HepG2 (cell line): ENCODE data around the gene DHRS1. TPM values are rescaled to one million over a fixed set of nuclear protein-coding genes. Genes with fewer than 3 reads are reported as not detected.

Source experiments
- ARHGAP35 ChIP-seq: sonication (generic); formaldehyde crosslinking; IDR thresholded peaks from 2 replicates; pipeline ENCODE4 v1.9.0; 2022; ENCODE audit warnings: mild to moderate bottlenecking, inconsistent platforms, moderate library complexity, missing genetic modification reagents, borderline replicate concordance
- EED ChIP-seq: sonication (generic); formaldehyde crosslinking; IDR thresholded peaks from 2 replicates; pipeline ENCODE4 v1.5.0; 2020; ENCODE audit warnings: mild to moderate bottlenecking, missing genetic modification reagents
- HMGXB4 ChIP-seq, 2 experiments: sonication (generic) in 1 of 2; formaldehyde crosslinking in 1 of 2; IDR thresholded peaks; 2 replicates each; pipeline versions ENCODE4 v1.4.0 to v1.6.1; 2018 to 2020; ENCODE audit warnings: missing genetic modification reagents in 2 of 2, borderline replicate concordance in 1 of 2, low read depth in 1 of 2, mild to moderate bottlenecking in 1 of 2, missing biosample characterization in 1 of 2
- MEIS1 ChIP-seq: sonication (generic); formaldehyde crosslinking; IDR thresholded peaks from 2 replicates; pipeline ENCODE4 v1.9.0; 2021; ENCODE audit warnings: mild to moderate bottlenecking, missing genetic modification reagents, moderate library complexity, borderline replicate concordance
- MTF2 ChIP-seq: sonication (generic); formaldehyde crosslinking; IDR thresholded peaks from 2 replicates; pipeline ENCODE4 v1.5.0; 2020; ENCODE audit warnings: missing genetic modification reagents, borderline replicate concordance
- NFAT5 ChIP-seq: sonication (generic); formaldehyde crosslinking; IDR thresholded peaks from 2 replicates; pipeline ENCODE4 v1.4.0; 2020; ENCODE audit warnings: missing genetic modification reagents
- PCBP2 ChIP-seq: fragments of 200-400 bp; formaldehyde crosslinking; optimal IDR thresholded peaks from 2 replicates; pipeline ENCODE3; 2018; ENCODE audit warnings: low read length, low read depth; ENCODE audit not compliant: poor library complexity, severe bottlenecking
- STAT5B ChIP-seq: sonication (generic); formaldehyde crosslinking; IDR thresholded peaks from 2 replicates; pipeline ENCODE4 v1.4.0; 2020; ENCODE audit warnings: missing genetic modification reagents
- SUZ12 ChIP-seq: fragments of 150-350 bp; IDR thresholded peaks from 2 replicates; pipeline ENCODE4 v1.6.1; 2014; ENCODE audit warnings: low read depth, low read length
- ZBTB20 ChIP-seq: sonication (generic); formaldehyde crosslinking; IDR thresholded peaks from 2 replicates; pipeline ENCODE4 v1.8.1; 2023; ENCODE audit warnings: missing genetic modification reagents, low read depth, mild to moderate bottlenecking, borderline replicate concordance
- ZFY ChIP-seq: sonication (generic); formaldehyde crosslinking; IDR thresholded peaks from 2 replicates; pipeline ENCODE4 v1.4.0; 2020; ENCODE audit warnings: missing genetic modification reagents
- ZNF180 ChIP-seq: sonication (generic); formaldehyde crosslinking; IDR thresholded peaks from 2 replicates; pipeline ENCODE4 v1.4.0; 2020; ENCODE audit warnings: low read depth, missing genetic modification reagents, borderline replicate concordance
- ZNF597 ChIP-seq: sonication (generic); formaldehyde crosslinking; IDR thresholded peaks from 2 replicates; pipeline ENCODE4 v1.5.0; 2020; ENCODE audit warnings: missing genetic modification reagents
- ZNF800 ChIP-seq: sonication (generic); formaldehyde crosslinking; IDR thresholded peaks from 2 replicates; pipeline ENCODE4 v1.4.0; 2020; ENCODE audit warnings: missing genetic modification reagents
- polyA plus RNA-seq, 8 experiments: library from polyadenylated mRNA; depleted of rRNA in 3 of 8; stranded (reverse) in 7 of 8; unstranded in 1 of 8; fragments of >200 nt; fragmentation: Illumina TruSeq in 4 of 8; extraction: Trizol in 4 of 8; gene quantifications; 2 replicates each; pipeline versions ENCODE4 v1.2.1 to v1.2.3, GENCODE V29; 2011 to 2016; ENCODE audit warnings: low read depth in 4 of 8, missing spikeins in 1 of 8, mixed read lengths in 1 of 8; ENCODE audit not compliant: insufficient read depth in 1 of 8
- total RNA-seq, 5 experiments: library from RNA; depleted of rRNA; stranded (reverse); fragments of >200 nt; fragmentation: Illumina TruSeq; extraction: Trizol; gene quantifications; 2 replicates each; pipeline ENCODE4 v1.2.3, GENCODE V29; 2016; ENCODE audit warnings: low read depth in 1 of 5

Gene DHRS1
- total and polyA plus RNA-seq, 2 of the 13 experiments (the other 11 are each of a cell fraction or from before 2014, with no cell fraction given) = 49.8 to 60.8 TPM

GRCh38 chr14:24307156-24307574 is 7.6 kb upstream of the DHRS1 start (continued):
- TF ChIP-seq NFAT5 (CRISPR knock-in tag) (peak; percentile 38; the same call in 1 of the 2 replicates), ZNF180 (CRISPR knock-in tag) (no peak), ZFY (CRISPR knock-in tag) (peak; percentile 59), STAT5B (no peak), ZNF800 (CRISPR knock-in tag) (0 out of 2 replicates have a peak, but pooled peaks have one; percentile 12), EED (peak; percentile 99; the same call in 1 of the 2 replicates), ARHGAP35 (CRISPR knock-in tag) (peak; percentile 60; the same call in 1 of the 2 replicates), MTF2 (CRISPR knock-in tag) (no peak), PCBP2 (no peak), HMGXB4 (CRISPR knock-in tag; IDR thresholded peaks at IDR 0.05; ENCODE audit: borderline replicate concordance in 1 of 2, low read depth in 1 of 2) (no peak), SUZ12 (0 out of 2 replicates have a peak, but pooled peaks have one; percentile 20), ZBTB20 (peak; percentile 30; the same call in 1 of the 2 replicates), ZNF597 (CRISPR knock-in tag) (no peak), MEIS1 (CRISPR knock-in tag) (no peak)
